RPMI7951 (cell line): ENCODE measurements around the gene RWDD4. TPM values are rescaled to one million over a fixed set of nuclear protein-coding genes. Genes with fewer than 3 reads are reported as not detected.
"Not testable (repeated sequence)": the region's sequence is repeated elsewhere in the genome, so short reads cannot be mapped to it uniquely, and the experiment has no call there.

Experiments used
- DNase-seq: peaks from one replicate; pipeline ENCODE4 v3.0.0-alpha.2; 2012; ENCODE audit warnings: low read depth
- total RNA-seq: library from RNA; depleted of rRNA; stranded (reverse); fragments of >200 nt; shearing (Covaris generic); gene quantifications from 2 replicates; pipeline ENCODE4 v1.2.3, GENCODE V29; 2014

The RWDD4 gene
- total RNA-seq, 1 experiment from 2014 or later, result 31.4 TPM

GRCh38 chr4:183635741-183636140 lies 23.2 kb downstream of the RWDD4 start:
- DNase-seq, result no peak

- no peak for DNase-seq
These were observed 23.7 kb downstream of the RWDD4 start for GRCh38 chr4:183635321-183635720.

- no peak for DNase-seq
These were observed 25.2 kb downstream of the RWDD4 start for GRCh38 chr4:183633476-183634400.

- DNase-seq, result no peak
These were observed 26.3 kb downstream of the RWDD4 start for GRCh38 chr4:183632689-183633088.

GRCh38 chr4:183631577-183632198 lies 27.3 kb downstream of the RWDD4 start:
- no peak for DNase-seq

GRCh38 chr4:183627979-183628588 lies 30.9 kb downstream of the RWDD4 start:
- DNase-seq, result no peak

- not testable (repeated sequence) for DNase-seq
These were observed 31.7 kb downstream of the RWDD4 start for GRCh38 chr4:183627286-183627685.

- no peak for DNase-seq
These were observed 32.8 kb downstream of the RWDD4 start for GRCh38 chr4:183626168-183626567.

- DNase-seq, result no peak
These were observed 34.4 kb downstream of the RWDD4 start for GRCh38 chr4:183624548-183624947.

GRCh38 chr4:183621875-183622274 lies 37.1 kb downstream of the RWDD4 start:
- no peak for DNase-seq

GRCh38 chr4:183620421-183620820 lies 38.6 kb downstream of the RWDD4 start:
- no peak for DNase-seq

GRCh38 chr4:183618681-183619080 lies 40.3 kb downstream of the RWDD4 start:
- no peak for DNase-seq

GRCh38 chr4:183617075-183617474 lies 41.9 kb downstream of the RWDD4 start:
- no peak for DNase-seq

GRCh38 chr4:183612329-183613250 lies 46.4 kb downstream of the RWDD4 start:
- no peak for DNase-seq

GRCh38 chr4:183611210-183611830 lies 47.7 kb downstream of the RWDD4 start:
- no peak for DNase-seq

- DNase-seq, result no peak
These were observed 48.4 kb downstream of the RWDD4 start for GRCh38 chr4:183610613-183611012.

- DNase-seq, result peak; percentile 46
These were observed 49.0 kb downstream of the RWDD4 start for GRCh38 chr4:183610033-183610432.

GRCh38 chr4:183609151-183609550 lies 49.8 kb downstream of the RWDD4 start:
- DNase-seq, result no peak

- no peak for DNase-seq
These were observed 51.1 kb downstream of the RWDD4 start for GRCh38 chr4:183607894-183608293.

- no peak for DNase-seq
These were observed 56.4 kb downstream of the RWDD4 start for GRCh38 chr4:183602557-183603027.

- no peak for DNase-seq
These were observed 57.6 kb downstream of the RWDD4 start for GRCh38 chr4:183601381-183601780.
